Testis (tissue), 2 donors: ENCODE measurements around the gene ARL10.

Experiments
- CTCF ChIP-seq, 3 experiments: fragments of 450-650 bp in 2 of 3; fragments of 200-600 bp in 1 of 3; sonication (generic) in 1 of 3; IDR thresholded peaks; one replicate each; pipeline ENCODE4 v1.5.1; 2016 to 2019; ENCODE audit warnings: antibody characterized with exemption in 3 of 3, mild to moderate bottlenecking in 2 of 3, moderate library complexity in 1 of 3
- POLR2A ChIP-seq: fragments of 450-650 bp; IDR thresholded peaks from one replicate; pipeline ENCODE4 v1.6.1; 2017; ENCODE audit warnings: antibody characterized with exemption, mild to moderate bottlenecking, moderate library complexity

- TF ChIP-seq CTCF (IDR thresholded peaks at IDR 0.05) (no peak), POLR2A (no peak)
Observed at GRCh38 chr5:176394096-176394495, 28.8 kb downstream of the ARL10 start.
